IMR-90 (cell line): ENCODE results near the gene RPS26. TPM values are rescaled to one million over a fixed set of nuclear protein-coding genes. Genes with fewer than 3 reads are reported as not detected.

ENCODE experiments used
- ATAC-seq: fragments of 200-7000 bp; cut with Tn5 transposase; 2 replicates; pipeline ENCODE4 v1.9.1; 2020; ENCODE audit warnings: low read depth, mild to moderate bottlenecking, moderate library complexity
- BruUV-seq: library from RNA; stranded (reverse); fragments of 400-500 nt; replicated peaks from 2 replicates; lab custom pipeline; 2021; lab: Mats Ljungman, UMichigan
- CTCF ChIA-PET: fragments of 300-600 bp; formaldehyde crosslinking; extraction: SDS; loops from one replicate; lab custom pipeline; 2021; ENCODE audit warnings: antibody characterized with exemption; lab: Yijun Ruan, JAX
- POLR2A ChIA-PET: fragments of 300-600 bp; sonication (Branson Sonifier 250); formaldehyde crosslinking; loops from one replicate; lab custom pipeline; 2022; ENCODE audit warnings: antibody characterized with exemption; ENCODE audit not compliant: unreplicated experiment; lab: Charles Lee
- DNase-seq: peaks from one replicate; pipeline ENCODE4 v3.0.0; 2013
- H2AFZ ChIP-seq: replicated peaks from 2 replicates; pipeline ENCODE3; 2013; ENCODE audit warnings: low read length, mild to moderate bottlenecking; ENCODE audit not compliant: poor library complexity
- H2AK5ac ChIP-seq: 2 replicates; pipeline ENCODE4 v1.6.1; 2013; ENCODE audit warnings: low read depth, low read length, inconsistent platforms
- H2AK9ac ChIP-seq: replicated peaks from 2 replicates; pipeline ENCODE3; 2013; ENCODE audit warnings: mild to moderate bottlenecking, low read depth, low read length, moderate library complexity; ENCODE audit not compliant: poor library complexity
- H2BK120ac ChIP-seq: 2 replicates; pipeline ENCODE4 v1.6.1; 2013; ENCODE audit warnings: low read depth, low read length, inconsistent platforms
- H2BK15ac ChIP-seq: 3 replicates; pipeline ENCODE4 v1.6.1; 2013; ENCODE audit warnings: low read depth, low read length, inconsistent platforms
- H2BK20ac ChIP-seq: 2 replicates; pipeline ENCODE4 v1.6.1; 2013; ENCODE audit warnings: low read depth, mild to moderate bottlenecking, inconsistent platforms, low read length, moderate library complexity
- H2BK5ac ChIP-seq: 2 replicates; pipeline ENCODE4 v1.6.1; 2013; ENCODE audit warnings: mild to moderate bottlenecking, low read depth, low read length, inconsistent platforms; ENCODE audit not compliant: poor library complexity, severe bottlenecking
- H3K14ac ChIP-seq: replicated peaks from 2 replicates; pipeline ENCODE4 v1.6.1; 2013; ENCODE audit warnings: low read depth, low read length, inconsistent platforms
- H3K18ac ChIP-seq: 2 replicates; pipeline ENCODE4 v1.6.1; 2013; ENCODE audit warnings: low read depth, low read length, control low read depth
- H3K23ac ChIP-seq: 2 replicates; pipeline ENCODE4 v1.6.1; 2013; ENCODE audit warnings: low read depth, low read length, inconsistent platforms
- H3K27ac ChIP-seq: 2 replicates; pipeline ENCODE4 v1.5.1; 2013; ENCODE audit warnings: mild to moderate bottlenecking, control low read depth, low read length; ENCODE audit not compliant: insufficient read depth
- H3K27me3 ChIP-seq: 2 replicates; pipeline ENCODE4 v1.6.1; 2013; ENCODE audit warnings: low read length; ENCODE audit not compliant: control insufficient read depth, insufficient read depth
- H3K36me3 ChIP-seq: 2 replicates; pipeline ENCODE4 v1.6.1; 2013; ENCODE audit warnings: low read length, mixed read lengths; ENCODE audit not compliant: control insufficient read depth, insufficient read depth
- H3K4ac ChIP-seq: 2 replicates; pipeline ENCODE4 v1.6.1; 2013; ENCODE audit warnings: low read depth, low read length, inconsistent platforms
- H3K4me1 ChIP-seq: 2 replicates; pipeline ENCODE4 v1.6.1; 2013; ENCODE audit warnings: low read length, mixed read lengths; ENCODE audit not compliant: control insufficient read depth, insufficient read depth
- H3K4me2 ChIP-seq: 2 replicates; pipeline ENCODE4 v1.6.1; 2013; ENCODE audit warnings: low read depth, mild to moderate bottlenecking, control low read depth, low read length, moderate library complexity
- H3K4me3 ChIP-seq: 2 replicates; pipeline ENCODE4 v1.5.1; 2013; ENCODE audit warnings: low read depth, mild to moderate bottlenecking, control low read depth, low read length, moderate library complexity; ENCODE audit not compliant: insufficient read depth
- H3K56ac ChIP-seq: 2 replicates; pipeline ENCODE4 v1.6.1; 2013; ENCODE audit warnings: low read length, inconsistent platforms; ENCODE audit not compliant: insufficient read depth; ENCODE audit errors: extremely low read depth
- H3K79me1 ChIP-seq, 2 experiments: 2 replicates each; pipeline ENCODE4 v1.6.1; 2013; ENCODE audit warnings: low read length in 2 of 2, inconsistent platforms in 1 of 2, low read depth in 1 of 2
- H3K9ac ChIP-seq: 2 replicates; pipeline ENCODE4 v1.6.1; 2013; ENCODE audit warnings: low read depth, low read length, control low read depth
- H3K9me1 ChIP-seq: 2 replicates; pipeline ENCODE4 v1.6.1; 2013; ENCODE audit warnings: low read length, inconsistent platforms; ENCODE audit not compliant: insufficient read depth
- H3K9me3 ChIP-seq: 2 replicates; pipeline ENCODE4 v1.6.1; 2013; ENCODE audit warnings: low read length; ENCODE audit not compliant: control insufficient read depth, insufficient read depth
- H4K20me1 ChIP-seq: 2 replicates; pipeline ENCODE4 v1.6.1; 2013; ENCODE audit warnings: low read length, inconsistent platforms; ENCODE audit not compliant: insufficient read depth
- H4K5ac ChIP-seq: 2 replicates; pipeline ENCODE4 v1.6.1; 2013; ENCODE audit warnings: mild to moderate bottlenecking, low read depth, low read length, control low read depth
- H4K8ac ChIP-seq, 2 experiments: 2 replicates each; pipeline ENCODE4 v1.6.1; 2013; ENCODE audit warnings: low read depth in 2 of 2, low read length in 2 of 2, control low read depth in 1 of 2, inconsistent platforms in 1 of 2
- H4K91ac ChIP-seq: 2 replicates; pipeline ENCODE4 v1.6.1; 2013; ENCODE audit warnings: low read depth, low read length, inconsistent platforms; ENCODE audit not compliant: insufficient read depth
- BHLHE40 ChIP-seq: fragments of 150-350 bp; IDR thresholded peaks from 2 replicates; pipeline ENCODE4 v1.6.1; 2016; ENCODE audit warnings: mild to moderate bottlenecking, low read depth, low read length
- CEBPB ChIP-seq: IDR thresholded peaks from 2 replicates; pipeline ENCODE4 v1.6.1; 2012; ENCODE audit warnings: low read depth, low read length, improper control_type of control experiment
- CHD1 ChIP-seq: IDR thresholded peaks from 2 replicates; pipeline ENCODE4 v1.6.1; 2012; ENCODE audit warnings: low read depth, low read length, improper control_type of control experiment
- CTCF ChIP-seq: conservative IDR thresholded peaks from 2 replicates; pipeline ENCODE4 v1.5.1; 2012; ENCODE audit warnings: mild to moderate bottlenecking, low read depth, low read length, improper control_type of control experiment
- ELK1 ChIP-seq: fragments of 150-350 bp; IDR thresholded peaks from 2 replicates; pipeline ENCODE4 v1.6.1; 2016; ENCODE audit warnings: low read depth, mild to moderate bottlenecking, low read length, moderate library complexity, borderline replicate concordance
- FOS ChIP-seq: fragments of 150-350 bp; IDR thresholded peaks from 2 replicates; pipeline ENCODE4 v1.6.1; 2016; ENCODE audit warnings: low read depth, low read length
- MAFK ChIP-seq: IDR thresholded peaks from 2 replicates; pipeline ENCODE4 v1.6.1; 2012; ENCODE audit warnings: low read depth, low read length, improper control_type of control experiment
- MAZ ChIP-seq: IDR thresholded peaks from 2 replicates; pipeline ENCODE4 v1.6.1; 2012; ENCODE audit warnings: low read depth, mild to moderate bottlenecking, low read length, improper control_type of control experiment, moderate library complexity, borderline replicate concordance
- MXI1 ChIP-seq: IDR thresholded peaks from 2 replicates; pipeline ENCODE4 v1.6.1; 2012; ENCODE audit warnings: low read depth, mild to moderate bottlenecking, low read length, moderate library complexity, borderline replicate concordance
- NFE2L2 ChIP-seq: fragments of 150-350 bp; IDR thresholded peaks from 2 replicates; pipeline ENCODE4 v1.6.1; 2016; ENCODE audit warnings: low read depth, mild to moderate bottlenecking, low read length
- POLR2A ChIP-seq: IDR thresholded peaks from 2 replicates; pipeline ENCODE4 v1.6.1; 2012; ENCODE audit warnings: mild to moderate bottlenecking, low read depth, low read length
- RAD21 ChIP-seq: IDR thresholded peaks from 2 replicates; pipeline ENCODE4 v1.6.1; 2012; ENCODE audit warnings: low read length, improper control_type of control experiment
- RCOR1 ChIP-seq: IDR thresholded peaks from 2 replicates; pipeline ENCODE4 v1.6.1; 2012; ENCODE audit warnings: mild to moderate bottlenecking, low read length, improper control_type of control experiment; ENCODE audit not compliant: insufficient replicate concordance
- RFX5 ChIP-seq: IDR thresholded peaks from 2 replicates; pipeline ENCODE4 v1.8.0; 2012; ENCODE audit warnings: low read depth, mild to moderate bottlenecking, low read length, moderate library complexity
- SMC3 ChIP-seq: fragments of 150-350 bp; IDR thresholded peaks from 2 replicates; pipeline ENCODE4 v1.6.1; 2016; ENCODE audit warnings: low read depth, mild to moderate bottlenecking, antibody characterized with exemption, low read length, moderate library complexity
- USF2 ChIP-seq: fragments of 150-350 bp; IDR thresholded peaks from 2 replicates; pipeline ENCODE4 v1.6.1; 2017; ENCODE audit warnings: mild to moderate bottlenecking, antibody characterized with exemption, low read length, low read depth
- WGBS, 2 experiments: methylation state at CpG; one replicate each; pipeline versions ENCODE4 v1.1.5 to v1.1.7; 2013; ENCODE audit warnings: missing lambda C conversion rate in 2 of 2; ENCODE audit not compliant: insufficient read length in 1 of 2; ENCODE audit errors: extremely low coverage in 2 of 2; 5-methylcytosine and 5-hydroxymethylcytosine counted together
- dilution Hi-C: fragments of 300-500 bp; cut with HindIII; formaldehyde crosslinking; loops from one replicate; pipeline ENCODE4 v1.14.3; 2018; ENCODE audit warnings: low sequenced_read_pairs; ENCODE audit not compliant: unreplicated experiment
- in situ Hi-C: fragments of 300-500 bp; cut with MboI; formaldehyde crosslinking; loops from 3 replicates; pipeline ENCODE4 v1.14.3; 2019; ENCODE audit warnings: low sequenced_read_pairs, inconsistent platforms, mixed read lengths
- intact Hi-C: fragments of 100-400 bp; cut with micrococcal nuclease; formaldehyde crosslinking; loops from 2 replicates; pipeline ENCODE4 v1.10.0; 2022
- polyA plus RNA-seq, 3 experiments: library from polyadenylated mRNA; depleted of rRNA; stranded (reverse); fragments of >200 nt; gene quantifications; 2 replicates each; pipeline ENCODE4 v1.2.3, GENCODE V29; 2012; ENCODE audit warnings: low replicate concordance in 1 of 3
- total RNA-seq: library from RNA; depleted of rRNA; stranded (reverse); fragments of >200 nt; gene quantifications from 2 replicates; pipeline ENCODE4 v1.2.3, GENCODE V29; 2012

Gene RPS26
- total and polyA plus RNA-seq, 2 of the 4 experiments (the other 2 are of a cell fraction): 307 to 1,824 TPM

DNA sequence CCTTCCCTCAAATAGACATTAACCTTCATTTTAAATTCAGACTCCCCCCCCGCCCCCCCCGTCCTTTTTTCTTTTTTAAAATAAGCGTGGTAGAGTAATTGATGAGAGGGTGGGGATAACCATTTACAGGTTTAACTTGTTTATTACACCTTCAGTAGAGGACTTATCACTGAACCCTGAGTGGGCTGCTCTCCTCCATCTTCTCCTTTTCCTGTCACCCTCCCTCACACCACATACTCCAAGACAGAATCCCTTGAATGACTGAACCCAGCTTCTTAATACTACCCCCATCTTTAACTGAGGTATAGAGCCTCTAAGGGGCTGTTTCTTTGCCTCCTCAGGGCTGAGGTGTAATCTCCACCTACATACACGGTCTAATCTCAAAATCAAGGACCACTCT is 24.5 kb upstream of the RPS26 start:
- ATAC-seq (no peak), DNase-seq (no peak)
- H2BK15ac ChIP-seq: no peak overlapping the region
- ChIA-PET CTCF (no interaction called here), POLR2A (no interaction called here)
- no peak overlapping the region for H2AK5ac ChIP-seq
- H4K91ac ChIP-seq: no peak overlapping the region
- H3K4me1 ChIP-seq: peaks cover 17% of the 10 kb centered on the region
- H4K8ac ChIP-seq: no peak overlapping the region
- H3K9me1 ChIP-seq: peaks cover 11% of the 10 kb centered on the region; the same call in 1 of the 2 replicates
- H3K9me3 ChIP-seq: no peaks in the 10 kb centered on the region
- intact Hi-C loops: no loop called here
- H4K20me1 ChIP-seq: no peaks in the 10 kb centered on the region
- BruUV-seq: no TSS peak
- H3K36me3 ChIP-seq: no peaks in the 10 kb centered on the region; the same call in 1 of the 2 replicates
- no CpG with 5 or more reads among the region's 4 CpGs for WGBS, 2 experiments
- no peak for TF ChIP-seq MAZ
- no peak for TF ChIP-seq USF2
- TF ChIP-seq CHD1: no peak
- TF ChIP-seq CTCF: no peak
- no peak for TF ChIP-seq RCOR1
- no peak for TF ChIP-seq MAFK
- TF ChIP-seq RFX5: no peak
- no peak for TF ChIP-seq BHLHE40
- TF ChIP-seq RAD21: no peak
- TF ChIP-seq CEBPB: no peak
- no peak for TF ChIP-seq NFE2L2
- TF ChIP-seq FOS: no peak
- no peak for TF ChIP-seq SMC3
- TF ChIP-seq ELK1: no peak
- no peak for TF ChIP-seq MXI1
- TF ChIP-seq POLR2A: no peak
- no peaks in the 10 kb centered on the region for H3K27me3 ChIP-seq
- no peak overlapping the region for H3K23ac ChIP-seq
- H2AK9ac ChIP-seq: no peak overlapping the region
- no peak overlapping the region for H3K14ac ChIP-seq
- H3K4ac ChIP-seq: no peak overlapping the region
- H2AFZ ChIP-seq: no peak overlapping the region
- no peak overlapping the region for H3K4me3 ChIP-seq
- peaks cover 0 to 13% of the 10 kb centered on the region in 2 experiments; a peak in 3 of 4 replicates for H3K79me1 ChIP-seq
- H3K18ac ChIP-seq: no peak overlapping the region
- no peak overlapping the region for H2BK5ac ChIP-seq
- H2BK20ac ChIP-seq: no peak overlapping the region
- no peak overlapping the region for H2BK120ac ChIP-seq
- no peak overlapping the region for H3K4me2 ChIP-seq
- H3K27ac ChIP-seq: no peak overlapping the region
- dilution Hi-C loops: no loop called here
- no peak overlapping the region for H3K9ac ChIP-seq
- H4K5ac ChIP-seq: no peak overlapping the region
- H3K56ac ChIP-seq: no peak overlapping the region
- in situ Hi-C loops: no loop called here
